Transverse colon (tissue), 4 donors: ENCODE data around the gene SUGCT. TPM values are rescaled to one million over a fixed set of nuclear protein-coding genes. Genes with fewer than 3 reads are reported as not detected.
A peak's percentile ranks its signal among the peaks of the same experiment; 100 is the strongest.

ENCODE experiments used
- DNase-seq: peaks from one replicate; pipeline ENCODE4 v3.0.0-alpha.2; 2019
- H3K27ac ChIP-seq, 4 donors: fragments of 200-600 bp; sonication (generic); 2 replicates each; pipeline ENCODE4 v1.5.1; 2016 to 2018; ENCODE audit warnings: inconsistent platforms in 4 of 4
- H3K27me3 ChIP-seq: fragments of 200-600 bp; sonication (generic); 2 replicates; pipeline ENCODE4 v1.5.1; 2017; ENCODE audit warnings: inconsistent platforms
- H3K36me3 ChIP-seq, 4 donors: fragments of 200-600 bp; sonication (generic); 2 replicates each; pipeline ENCODE4 v1.5.1; 2017 to 2019; ENCODE audit warnings: inconsistent platforms in 4 of 4
- H3K4me1 ChIP-seq, 4 donors: fragments of 200-600 bp; sonication (generic); 2 replicates each; pipeline ENCODE4 v1.5.1; 2017 to 2020; ENCODE audit warnings: inconsistent platforms in 4 of 4
- H3K4me3 ChIP-seq, 4 donors: fragments of 200-600 bp; sonication (generic); 1 replicate in 1 of 4; 2 replicates in 3 of 4; pipeline versions ENCODE4 v1.5.1 to v1.6.1; 2017 to 2019; ENCODE audit warnings: inconsistent platforms in 4 of 4
- H3K9me3 ChIP-seq, 2 donors: fragments of 200-600 bp; sonication (generic); 2 replicates each; pipeline ENCODE4 v1.5.1; 2017 to 2019; ENCODE audit warnings: inconsistent platforms in 2 of 2
- EP300 ChIP-seq: sonication (generic); formaldehyde crosslinking; IDR thresholded peaks from one replicate; pipeline ENCODE4 v1.6.1; 2017; ENCODE audit warnings: antibody characterized with exemption, low read depth
- POLR2A ChIP-seq: fragments of 450-650 bp; IDR thresholded peaks from one replicate; pipeline ENCODE4 v1.6.1; 2016; ENCODE audit warnings: antibody characterized with exemption, mild to moderate bottlenecking, moderate library complexity
- POLR2AphosphoS5 ChIP-seq, 3 donors: sonication (generic); formaldehyde crosslinking; IDR thresholded peaks; one replicate each; pipeline ENCODE4 v1.6.1; 2016; ENCODE audit warnings: antibody characterized with exemption in 3 of 3
- WGBS, 2 donors: methylation state at CpG; one replicate each; pipeline ENCODE4 v1.1.5; 2018; ENCODE audit warnings: low coverage in 1 of 2; 5-methylcytosine and 5-hydroxymethylcytosine counted together
- in situ Hi-C, 4 donors: fragments of 200-750 bp; cut with MboI; loops; one replicate each; pipeline versions ENCODE4 v1.15.0 to v1.15.1; 2017; ENCODE audit warnings: low sequenced_read_pairs in 3 of 4, low pct_ligation_motif_present in 1 of 4, low pct_unique_long_range_greater_than_20kb in 1 of 4
- intact Hi-C: fragments of 100-400 bp; cut with DNase I; formaldehyde crosslinking; loops from one replicate; pipeline ENCODE4 v1.15.1; 2023; ENCODE audit warnings: low total_unique reads
- total RNA-seq, 4 donors: library from RNA; depleted of rRNA; stranded (reverse); fragments of >200 nt; gene quantifications; one replicate each; pipeline ENCODE4 v1.1.0, GENCODE V29; 2016
- TF ChIP-seq, protein P1 (sequence below), 5 experiments: fragments of 200-600 bp in 3 of 5; fragments of 450-650 bp in 2 of 5; sonication (generic) in 3 of 5; IDR thresholded peaks; 1 replicate in 2 of 5; 2 replicates in 3 of 5; pipeline ENCODE4 v1.5.1; 2016 to 2017; ENCODE audit warnings: antibody characterized with exemption in 5 of 5, inconsistent platforms in 3 of 5, mild to moderate bottlenecking in 2 of 5, moderate library complexity in 1 of 5

The SUGCT gene
- total RNA-seq, 4 donors from 2014 or later, result 2.6 to 44.5 (median 15.9) TPM

- Histone ChIP-seq H3K27ac (no peak overlapping the region), H3K27me3 (no peaks in the 10 kb centered on the region), H3K9me3 (no peaks in the 10 kb centered on the region), H3K4me3 (no peak overlapping the region), H3K36me3 (no peaks in the 10 kb centered on the region), H3K4me1 (peaks cover 0 to 19% (median 11%) of the 10 kb centered on the region in 4 donors)
- intact Hi-C loops, result no loop called here
- WGBS, 2 donors, result 36 to 79% methylated on average over 2 to 3 of the region's 3 CpGs
- DNase-seq, result no peak
- in situ Hi-C loops, result no loop called here
- TF ChIP-seq EP300 (no peak), POLR2A (no peak), POLR2AphosphoS5 (IDR thresholded peaks at IDR 0.05) (no peak)
- TF ChIP-seq, protein P1, sequence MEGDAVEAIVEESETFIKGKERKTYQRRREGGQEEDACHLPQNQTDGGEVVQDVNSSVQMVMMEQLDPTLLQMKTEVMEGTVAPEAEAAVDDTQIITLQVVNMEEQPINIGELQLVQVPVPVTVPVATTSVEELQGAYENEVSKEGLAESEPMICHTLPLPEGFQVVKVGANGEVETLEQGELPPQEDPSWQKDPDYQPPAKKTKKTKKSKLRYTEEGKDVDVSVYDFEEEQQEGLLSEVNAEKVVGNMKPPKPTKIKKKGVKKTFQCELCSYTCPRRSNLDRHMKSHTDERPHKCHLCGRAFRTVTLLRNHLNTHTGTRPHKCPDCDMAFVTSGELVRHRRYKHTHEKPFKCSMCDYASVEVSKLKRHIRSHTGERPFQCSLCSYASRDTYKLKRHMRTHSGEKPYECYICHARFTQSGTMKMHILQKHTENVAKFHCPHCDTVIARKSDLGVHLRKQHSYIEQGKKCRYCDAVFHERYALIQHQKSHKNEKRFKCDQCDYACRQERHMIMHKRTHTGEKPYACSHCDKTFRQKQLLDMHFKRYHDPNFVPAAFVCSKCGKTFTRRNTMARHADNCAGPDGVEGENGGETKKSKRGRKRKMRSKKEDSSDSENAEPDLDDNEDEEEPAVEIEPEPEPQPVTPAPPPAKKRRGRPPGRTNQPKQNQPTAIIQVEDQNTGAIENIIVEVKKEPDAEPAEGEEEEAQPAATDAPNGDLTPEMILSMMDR (IDR thresholded peaks at IDR 0.05), result no peak
These were observed 689.7 kb downstream of the SUGCT start for GRCh38 chr7:40824461-40824860.

DNA sequence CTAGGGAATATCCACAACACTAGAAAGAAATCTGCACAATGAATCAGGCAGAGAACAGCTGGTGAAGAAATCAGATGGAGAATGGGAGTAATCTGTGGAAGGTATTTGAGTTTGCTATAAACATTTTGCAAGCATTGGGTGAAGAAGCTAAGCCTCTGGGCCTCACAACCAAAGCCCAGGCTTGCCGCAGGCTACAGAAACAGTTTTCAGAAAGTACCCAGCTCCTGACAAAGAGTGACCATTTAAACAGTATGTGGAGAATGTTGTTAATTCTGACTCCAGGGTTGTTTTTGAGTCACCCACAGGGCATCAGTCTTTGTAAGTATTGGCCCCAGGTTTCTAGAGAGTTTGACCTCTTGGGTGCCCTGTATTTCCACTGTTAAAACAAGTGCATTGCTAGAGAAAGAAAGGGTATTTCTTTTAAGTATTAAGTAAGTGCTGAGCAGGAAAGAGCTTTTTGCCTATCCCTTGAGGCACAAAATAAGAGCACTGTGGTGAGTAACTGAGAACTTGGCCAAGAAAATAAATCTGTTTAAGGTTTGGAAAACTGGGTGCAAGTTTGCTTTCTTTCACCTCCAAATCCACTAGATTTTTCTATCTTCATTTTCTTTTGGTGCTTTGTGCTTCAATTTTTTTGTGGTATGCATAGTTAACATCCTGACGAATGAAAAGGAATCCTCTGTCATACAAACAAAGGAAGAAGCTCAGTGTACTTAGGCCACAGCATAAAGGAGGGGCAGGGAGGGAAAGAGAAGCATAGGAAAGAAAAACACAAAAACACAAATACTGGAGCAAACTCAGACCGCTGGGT is 691.8 kb downstream of the SUGCT start:
- DNase-seq, result no peak
- Histone ChIP-seq H3K36me3 (no peaks in the 10 kb centered on the region), H3K9me3 (no peaks in the 10 kb centered on the region), H3K4me3 (no peak overlapping the region), H3K27me3 (no peaks in the 10 kb centered on the region), H3K4me1 (peaks cover 0 to 19% (median 11%) of the 10 kb centered on the region in 4 donors), H3K27ac (peak overlapping the region in 1 of 4 donors; percentile 20)
- intact Hi-C loops (no loop called here), in situ Hi-C loops (no loop called here)
- TF ChIP-seq EP300 (no peak), POLR2A (no peak), POLR2AphosphoS5 (IDR thresholded peaks at IDR 0.05) (no peak)
- TF ChIP-seq, protein P1 (IDR thresholded peaks at IDR 0.05), result no peak
- 33 to 55% methylated on average over 3 of the region's 3 CpGs for WGBS, 2 donors

DNA sequence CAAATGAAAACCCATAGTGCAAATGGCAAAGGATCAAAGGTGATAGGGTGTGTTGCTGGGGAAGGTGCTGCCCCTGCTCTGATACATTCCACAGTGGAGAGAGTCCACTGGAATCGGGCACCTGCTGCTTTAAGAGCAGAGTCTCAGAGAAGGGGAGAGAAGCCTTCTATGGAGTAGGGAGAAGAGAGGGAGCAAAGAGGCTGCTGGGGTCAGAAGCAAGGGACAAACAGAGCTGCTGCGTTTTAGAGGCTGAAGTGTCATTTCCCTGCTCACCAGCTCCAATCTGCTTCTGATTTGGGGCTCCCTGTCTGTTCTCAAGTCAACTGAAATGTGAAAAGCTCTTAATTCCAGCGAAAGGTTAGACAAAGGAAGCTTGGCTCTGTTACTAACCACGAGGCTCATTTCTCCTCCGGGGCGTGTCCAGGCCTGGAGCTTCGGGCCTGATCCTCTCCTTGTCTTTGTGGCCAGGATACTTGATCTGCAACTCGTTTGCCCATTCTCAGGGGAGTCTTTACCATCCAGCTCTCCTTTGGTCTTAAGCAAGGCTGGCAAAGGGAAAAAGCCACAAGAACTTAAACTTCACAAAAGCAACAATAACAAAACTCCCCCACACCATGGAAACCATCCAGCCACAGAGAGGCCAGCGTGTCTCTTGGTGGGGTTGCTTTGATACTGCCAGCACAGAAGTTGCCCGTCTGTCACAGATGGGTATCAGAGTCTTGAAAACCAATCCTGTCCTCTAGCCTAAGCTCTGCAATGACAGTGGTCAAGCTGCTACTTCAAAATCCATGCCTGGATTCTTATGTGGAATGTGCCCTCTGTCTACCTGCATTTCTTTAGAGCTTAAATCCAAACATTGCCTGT is 692.6 kb downstream of the SUGCT start:
- Histone ChIP-seq H3K36me3 (no peaks in the 10 kb centered on the region), H3K4me3 (no peak overlapping the region), H3K27ac (peak overlapping the region in 1 of 4 donors; percentile 20), H3K4me1 (peaks cover 0 to 19% (median 11%) of the 10 kb centered on the region in 4 donors), H3K27me3 (no peaks in the 10 kb centered on the region), H3K9me3 (no peaks in the 10 kb centered on the region)
- no peak for DNase-seq
- in situ Hi-C loops, result no loop called here
- intact Hi-C loops, result no loop called here
- TF ChIP-seq POLR2A (no peak), POLR2AphosphoS5 (IDR thresholded peaks at IDR 0.05) (no peak), EP300 (no peak)
- TF ChIP-seq, protein P1 (IDR thresholded peaks at IDR 0.05), result no peak
- 56 to 80% methylated on average over 2 to 10 of the region's 10 CpGs for WGBS, 2 donors
